Spleen (tissue), 11 donors: ENCODE measurements around the gene SYPL2. TPM values are rescaled to one million over a fixed set of nuclear protein-coding genes. Genes with fewer than 3 reads are reported as not detected.
A peak's percentile ranks its signal among the peaks of the same experiment; 100 is the strongest.

Experiments
- DNase-seq: peaks from one replicate; pipeline ENCODE4 v3.0.0-alpha.2; 2020
- H3K27ac ChIP-seq, 8 donors: fragments of 200-600 bp; sonication (generic) in 7 of 8; 1 replicate in 4 of 8; 2 replicates in 4 of 8; pipeline versions ENCODE4 v1.5.0 to v1.8.0; 2016 to 2021; ENCODE audit warnings: inconsistent platforms in 4 of 8, mild to moderate bottlenecking in 4 of 8, moderate library complexity in 1 of 8
- H3K27me3 ChIP-seq, 7 donors: fragments of 200-600 bp; sonication (generic) in 6 of 7; replicated peaks in 1 of 7; 1 replicate in 4 of 7; 2 replicates in 3 of 7; pipeline versions ENCODE4 v1.5.0 to v1.8.0; 2016 to 2021; ENCODE audit warnings: inconsistent platforms in 3 of 7, mild to moderate bottlenecking in 1 of 7
- H3K36me3 ChIP-seq, 6 donors: fragments of 200-600 bp; sonication (generic) in 5 of 6; 1 replicate in 4 of 6; 2 replicates in 2 of 6; pipeline versions ENCODE4 v1.5.0 to v1.8.0; 2016 to 2021; ENCODE audit warnings: inconsistent platforms in 2 of 6
- H3K4me1 ChIP-seq, 6 donors: fragments of 200-600 bp; sonication (generic) in 5 of 6; 1 replicate in 3 of 6; 2 replicates in 3 of 6; pipeline versions ENCODE4 v1.5.0 to v1.8.0; 2016 to 2021; ENCODE audit warnings: inconsistent platforms in 3 of 6
- H3K4me3 ChIP-seq, 8 donors: fragments of 200-600 bp; sonication (generic) in 7 of 8; 1 replicate in 4 of 8; 2 replicates in 4 of 8; pipeline versions ENCODE4 v1.5.0 to v1.8.0; 2016 to 2021; ENCODE audit warnings: inconsistent platforms in 4 of 8, mild to moderate bottlenecking in 4 of 8, moderate library complexity in 2 of 8
- H3K9me3 ChIP-seq, 8 donors: fragments of 200-600 bp; sonication (generic) in 7 of 8; 1 replicate in 4 of 8; 2 replicates in 4 of 8; pipeline versions ENCODE4 v1.5.0 to v1.8.0; 2016 to 2021; ENCODE audit warnings: inconsistent platforms in 4 of 8
- CTCF ChIP-seq, 11 experiments: fragments of 200-600 bp in 7 of 11; fragments of 450-650 bp in 4 of 11; sonication (generic) in 4 of 11; IDR thresholded peaks in 8 of 11; conservative IDR thresholded peaks in 3 of 11; 1 replicate in 7 of 11; 2 replicates in 4 of 11; pipeline versions ENCODE4 v1.4.0 to v1.8.0; 2016 to 2021; ENCODE audit warnings: antibody characterized with exemption in 11 of 11, inconsistent platforms in 4 of 11, mild to moderate bottlenecking in 1 of 11
- POLR2A ChIP-seq, 3 donors: fragments of 450-650 bp; IDR thresholded peaks; one replicate each; pipeline ENCODE4 v1.5.1; 2017; ENCODE audit warnings: antibody characterized with exemption in 3 of 3, mild to moderate bottlenecking in 1 of 3
- POLR2AphosphoS5 ChIP-seq, 3 donors: sonication (generic); formaldehyde crosslinking; IDR thresholded peaks; one replicate each; pipeline ENCODE4 v1.5.1; 2017; ENCODE audit warnings: antibody characterized with exemption in 3 of 3
- WGBS, 5 donors: extraction: QIAGEN DNeasy Blood & Tissue Kit in 3 of 5; methylation state at CpG; one replicate each; pipeline versions ENCODE4 v1.1.5 to v1.1.7; 2013 to 2018; 5-methylcytosine and 5-hydroxymethylcytosine counted together
- intact Hi-C: fragments of 100-400 bp; cut with DNase I; formaldehyde crosslinking; loops from one replicate; pipeline ENCODE4 v1.15.0; 2023; ENCODE audit warnings: low total_unique reads
- polyA plus RNA-seq, 3 donors: library from polyadenylated mRNA; stranded (reverse); fragments of 200-250 nt; gene quantifications; one replicate each; pipeline ENCODE4 v1.2.1, GENCODE V29; 2013
- total RNA-seq, 7 donors: library from RNA; depleted of rRNA in 3 of 7; stranded (reverse); fragments of >200 nt in 3 of 7; fragmentation: NEBNext Ultra II Directional in 4 of 7; extraction: Animal tissue kit (Norgen Biotek cat#: 25700) in 4 of 7; gene quantifications; one replicate each; pipeline versions ENCODE4 v1.1.0 to v1.2.1, GENCODE V29; 2016 to 2021
- donor health status: healthy with polysubstance abuse.
- donor health status: DM: no; HTN: no; CAD: no; lungs with moderate emphysema.
- donor health status: DM: no; HTN: no; CAD: no.
- donor health status: Bipolar disorder and iron deficiency.
- donor health status: healthy.
- donor health status: DM: no; HTN: no; CAD: no.
- donor health status: DM: yes; HTN: yes; CAD: no.

The SYPL2 gene
- total and polyA plus RNA-seq, 10 donors = 0.26 to 2.5 (median 0.97) TPM

DNA sequence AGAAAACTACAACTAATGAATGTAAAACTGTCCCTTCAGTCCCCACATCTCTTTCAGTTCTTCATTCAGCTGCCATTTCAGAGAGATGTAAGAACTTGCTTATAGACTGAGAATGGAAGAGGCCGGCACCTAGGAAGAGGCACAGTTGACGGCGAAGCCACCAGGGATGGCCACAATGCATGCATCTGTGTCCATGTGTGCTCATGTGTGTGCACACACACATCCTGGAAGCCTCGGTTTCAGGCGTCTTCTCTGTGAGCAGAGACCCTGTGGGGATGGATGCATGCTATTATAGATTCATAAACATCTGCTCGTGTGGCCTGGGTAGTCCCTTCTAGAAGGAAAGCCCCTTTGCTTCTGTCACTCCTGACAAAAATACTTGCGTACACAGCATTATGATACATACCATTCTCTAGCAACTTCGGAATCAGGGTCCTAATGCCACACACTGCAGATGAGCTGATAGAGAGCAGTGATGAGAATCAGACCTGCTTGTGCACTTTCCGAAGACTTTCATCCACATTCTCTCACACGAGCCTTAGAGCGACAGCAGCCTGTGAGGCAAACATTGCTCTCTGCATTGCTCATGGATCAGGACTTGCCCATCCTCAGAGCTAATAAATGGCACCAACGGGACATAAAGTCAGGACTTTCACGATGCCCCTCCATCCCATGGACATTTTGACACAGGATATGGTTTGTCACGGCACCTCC lies 60.9 kb downstream of the SYPL2 start:
- Histone ChIP-seq H3K27ac (peak overlapping the region in 6 of 8 donors; percentile 32 to 68 (median 60)), H3K4me1 (peaks cover 0 to 30% (median 17%) of the 10 kb centered on the region in 6 donors), H3K36me3 (no peaks in the 10 kb centered on the region), H3K4me3 (no peak overlapping the region), H3K27me3 (no peaks in the 10 kb centered on the region), H3K9me3 (no peaks in the 10 kb centered on the region)
- 60 to 71% (median 70%) methylated on average over 14 of the region's 14 CpGs for WGBS, 5 donors
- TF ChIP-seq CTCF (IDR thresholded peaks at IDR 0.05 in 8 of 11, conservative IDR thresholded peaks at IDR 0.05 in 3 of 11) (no peak), POLR2A (IDR thresholded peaks at IDR 0.05) (no peak), POLR2AphosphoS5 (IDR thresholded peaks at IDR 0.05) (no peak)
- intact Hi-C loops = no loop called here
- DNase-seq = no peak

GRCh38 chr1:109527846-109528695 lies 61.7 kb downstream of the SYPL2 start:
- no peak overlapping the region for H3K4me3 ChIP-seq
- 72 to 86% (median 82%) methylated on average over 7 to 9 of the region's 9 CpGs for WGBS, 5 donors
- TF ChIP-seq POLR2A (IDR thresholded peaks at IDR 0.05) (no peak), CTCF (IDR thresholded peaks at IDR 0.05 in 8 of 11, conservative IDR thresholded peaks at IDR 0.05 in 3 of 11) (no peak), POLR2AphosphoS5 (IDR thresholded peaks at IDR 0.05) (peak in 1 of 3 donors; percentile 30)
- peak overlapping the region in 7 of 8 donors; percentile 9 to 68 (median 57) for H3K27ac ChIP-seq
- H3K36me3 ChIP-seq = no peaks in the 10 kb centered on the region
- intact Hi-C loops = no loop called here
- H3K27me3 ChIP-seq = no peaks in the 10 kb centered on the region
- peaks cover 5 to 38% (median 24%) of the 10 kb centered on the region in 6 donors for H3K4me1 ChIP-seq
- H3K9me3 ChIP-seq = no peaks in the 10 kb centered on the region
- DNase-seq = no peak

DNA sequence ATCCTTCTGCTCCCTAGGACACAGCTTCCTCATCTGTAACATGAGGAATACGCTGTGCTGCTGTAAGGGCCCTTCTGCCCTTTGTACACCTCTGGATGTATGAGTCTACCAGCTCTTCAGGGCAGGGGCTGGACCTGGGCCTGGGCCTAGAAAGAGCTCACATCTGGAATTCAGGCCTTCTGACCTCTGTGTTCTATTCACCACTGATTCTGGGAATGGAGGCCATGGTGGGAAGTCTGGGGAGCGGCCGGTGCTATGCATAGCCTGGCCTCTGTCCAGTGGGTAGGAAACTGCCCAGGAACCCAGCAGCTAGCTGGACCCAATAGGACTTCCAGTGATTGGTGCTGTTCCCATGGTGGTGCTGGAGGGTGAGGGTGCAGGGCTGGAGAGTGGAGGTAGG lies 62.4 kb downstream of the SYPL2 start:
- intact Hi-C loops = no loop called here

GRCh38 chr1:109529881-109530456 lies 63.6 kb downstream of the SYPL2 start:
- no peak for DNase-seq
- H3K36me3 ChIP-seq = no peaks in the 10 kb centered on the region
- H3K4me1 ChIP-seq = peaks cover 5 to 41% (median 24%) of the 10 kb centered on the region in 6 donors
- H3K27me3 ChIP-seq = no peaks in the 10 kb centered on the region
- no peak overlapping the region for H3K4me3 ChIP-seq
- H3K9me3 ChIP-seq = no peaks in the 10 kb centered on the region
- intact Hi-C loops = loop anchor here (10.0 kb wide), 1 partner anchor 105 kb away; the partner anchor contains the start of gene PSMA5
- 76 to 79% (median 77%) methylated on average over 7 to 8 of the region's 8 CpGs for WGBS, 5 donors
- TF ChIP-seq POLR2A (IDR thresholded peaks at IDR 0.05) = no peak
- no peak for TF ChIP-seq CTCF (IDR thresholded peaks at IDR 0.05 in 8 of 11, conservative IDR thresholded peaks at IDR 0.05 in 3 of 11)
- TF ChIP-seq POLR2AphosphoS5 (IDR thresholded peaks at IDR 0.05) = no peak
- H3K27ac ChIP-seq = no peak overlapping the region

More for the DNA sequence above, 62.4 kb downstream of the SYPL2 start:
- Histone ChIP-seq H3K4me3 (no peak overlapping the region), H3K27me3 (no peaks in the 10 kb centered on the region), H3K36me3 (no peaks in the 10 kb centered on the region), H3K4me1 (peaks cover 5 to 41% (median 24%) of the 10 kb centered on the region in 6 donors), H3K27ac (peak overlapping the region in 4 of 8 donors; percentile 33 to 68 (median 64)), H3K9me3 (no peaks in the 10 kb centered on the region)
- WGBS, 5 donors = 85 to 94% (median 90%) methylated on average over 3 of the region's 3 CpGs
- TF ChIP-seq POLR2AphosphoS5 (IDR thresholded peaks at IDR 0.05) = no peak
- DNase-seq = no peak
